ENCODE results near the gene ACTL8. TPM values are rescaled to one million over a fixed set of nuclear protein-coding genes. Genes with fewer than 3 reads are reported as not detected.

Gene ACTL8
- total RNA-seq, 1 donor from 2014 or later: 0.26 TPM

DNA sequence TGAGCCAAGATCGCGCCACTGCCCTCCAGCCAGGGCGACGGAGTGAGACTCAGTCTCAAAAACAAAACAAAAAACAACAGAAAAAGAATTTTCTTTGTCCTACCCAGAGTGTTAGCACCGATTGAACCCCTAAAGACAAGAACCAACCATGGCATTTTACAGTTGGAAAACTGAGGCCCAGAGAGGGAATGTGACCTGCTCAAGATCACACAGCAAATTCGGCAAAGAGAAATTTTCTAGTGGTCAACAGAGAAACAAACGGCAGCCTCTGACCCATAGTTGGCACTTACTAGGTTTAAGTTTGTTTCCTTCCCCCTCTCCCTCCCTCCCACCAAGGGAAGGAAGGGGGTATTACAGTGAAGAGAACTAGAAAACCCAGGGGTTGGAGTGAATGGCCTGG, 20.5 kb upstream of the ACTL8 start:
- Mint-ChIP-seq H3K36me3 (ENCODE audit: low read depth, unreplicated experiment) (no peaks in the 10 kb centered on the region), H3K9me3 (ENCODE audit: unreplicated experiment) (no peaks in the 10 kb centered on the region), H3K4me1 (ENCODE audit: unreplicated experiment) (peaks cover 2% of the 10 kb centered on the region), H3K4me3 (ENCODE audit: unreplicated experiment) (no peak overlapping the region), H3K27me3 (ENCODE audit: unreplicated experiment) (peaks cover 1% of the 10 kb centered on the region), H3K27ac (ENCODE audit: unreplicated experiment) (no peak overlapping the region)
- TF ChIP-seq, protein P1, sequence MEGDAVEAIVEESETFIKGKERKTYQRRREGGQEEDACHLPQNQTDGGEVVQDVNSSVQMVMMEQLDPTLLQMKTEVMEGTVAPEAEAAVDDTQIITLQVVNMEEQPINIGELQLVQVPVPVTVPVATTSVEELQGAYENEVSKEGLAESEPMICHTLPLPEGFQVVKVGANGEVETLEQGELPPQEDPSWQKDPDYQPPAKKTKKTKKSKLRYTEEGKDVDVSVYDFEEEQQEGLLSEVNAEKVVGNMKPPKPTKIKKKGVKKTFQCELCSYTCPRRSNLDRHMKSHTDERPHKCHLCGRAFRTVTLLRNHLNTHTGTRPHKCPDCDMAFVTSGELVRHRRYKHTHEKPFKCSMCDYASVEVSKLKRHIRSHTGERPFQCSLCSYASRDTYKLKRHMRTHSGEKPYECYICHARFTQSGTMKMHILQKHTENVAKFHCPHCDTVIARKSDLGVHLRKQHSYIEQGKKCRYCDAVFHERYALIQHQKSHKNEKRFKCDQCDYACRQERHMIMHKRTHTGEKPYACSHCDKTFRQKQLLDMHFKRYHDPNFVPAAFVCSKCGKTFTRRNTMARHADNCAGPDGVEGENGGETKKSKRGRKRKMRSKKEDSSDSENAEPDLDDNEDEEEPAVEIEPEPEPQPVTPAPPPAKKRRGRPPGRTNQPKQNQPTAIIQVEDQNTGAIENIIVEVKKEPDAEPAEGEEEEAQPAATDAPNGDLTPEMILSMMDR (IDR thresholded peaks at IDR 0.05; ENCODE audit: unreplicated experiment): no peak
- no peak for DNase-seq (ENCODE audit: low spot score)

DNA sequence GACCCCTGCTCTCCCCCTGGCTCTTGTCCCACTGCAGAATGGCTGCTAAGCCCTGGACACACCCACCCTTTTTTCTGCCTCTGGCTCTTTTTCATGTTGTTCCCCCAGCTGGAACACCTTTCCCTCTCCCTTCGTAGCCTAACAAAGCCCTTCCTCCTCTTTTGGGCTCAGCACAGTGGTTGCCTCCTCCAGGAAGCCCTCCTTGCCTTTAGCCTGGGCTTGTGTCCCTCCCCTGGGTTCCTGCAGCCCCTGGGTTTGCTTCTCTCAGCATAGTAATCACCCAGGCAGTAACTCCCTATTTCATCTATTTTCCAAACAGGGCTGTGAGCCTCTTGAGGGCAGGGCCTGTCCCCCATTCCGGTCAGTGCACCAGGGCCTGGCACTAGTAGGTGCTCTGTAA, 19.8 kb upstream of the ACTL8 start:
- no peak for DNase-seq (ENCODE audit: low spot score)
- TF ChIP-seq, protein P1 (IDR thresholded peaks at IDR 0.05; ENCODE audit: unreplicated experiment): no peak
- Mint-ChIP-seq H3K9me3 (ENCODE audit: unreplicated experiment) (no peaks in the 10 kb centered on the region), H3K27ac (ENCODE audit: unreplicated experiment) (no peak overlapping the region), H3K27me3 (ENCODE audit: unreplicated experiment) (peaks cover 1% of the 10 kb centered on the region), H3K4me1 (ENCODE audit: unreplicated experiment) (peaks cover 2% of the 10 kb centered on the region), H3K36me3 (ENCODE audit: low read depth, unreplicated experiment) (no peaks in the 10 kb centered on the region), H3K4me3 (ENCODE audit: unreplicated experiment) (no peak overlapping the region)

DNA sequence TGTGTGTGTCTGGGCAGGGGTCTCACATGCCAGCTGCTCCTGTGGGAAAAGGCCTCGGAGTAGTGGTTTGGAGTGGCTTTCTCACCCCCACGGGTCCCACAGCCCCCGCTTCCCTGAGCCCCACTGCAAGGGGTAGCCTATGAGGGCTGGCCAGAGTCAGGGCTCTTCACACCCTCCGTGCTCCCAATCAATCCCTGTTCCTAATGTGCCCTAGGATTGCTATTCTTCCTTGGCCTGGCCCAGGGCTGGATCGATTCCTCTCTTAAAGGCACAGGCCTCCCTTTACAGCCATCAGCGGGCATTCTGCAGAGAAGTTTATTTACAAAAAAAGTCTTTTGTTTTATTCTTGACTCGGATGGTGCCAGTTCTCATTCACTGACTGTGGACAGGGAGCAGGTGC, 19.3 kb upstream of the ACTL8 start:
- DNase-seq (ENCODE audit: low spot score): no peak
- Mint-ChIP-seq H3K27ac (ENCODE audit: unreplicated experiment) (no peak overlapping the region), H3K36me3 (ENCODE audit: low read depth, unreplicated experiment) (no peaks in the 10 kb centered on the region), H3K4me3 (ENCODE audit: unreplicated experiment) (no peak overlapping the region), H3K27me3 (ENCODE audit: unreplicated experiment) (peaks cover 1% of the 10 kb centered on the region), H3K9me3 (ENCODE audit: unreplicated experiment) (no peaks in the 10 kb centered on the region), H3K4me1 (ENCODE audit: unreplicated experiment) (peaks cover 2% of the 10 kb centered on the region)
- TF ChIP-seq, protein P1 (IDR thresholded peaks at IDR 0.05; ENCODE audit: unreplicated experiment): no peak

DNA sequence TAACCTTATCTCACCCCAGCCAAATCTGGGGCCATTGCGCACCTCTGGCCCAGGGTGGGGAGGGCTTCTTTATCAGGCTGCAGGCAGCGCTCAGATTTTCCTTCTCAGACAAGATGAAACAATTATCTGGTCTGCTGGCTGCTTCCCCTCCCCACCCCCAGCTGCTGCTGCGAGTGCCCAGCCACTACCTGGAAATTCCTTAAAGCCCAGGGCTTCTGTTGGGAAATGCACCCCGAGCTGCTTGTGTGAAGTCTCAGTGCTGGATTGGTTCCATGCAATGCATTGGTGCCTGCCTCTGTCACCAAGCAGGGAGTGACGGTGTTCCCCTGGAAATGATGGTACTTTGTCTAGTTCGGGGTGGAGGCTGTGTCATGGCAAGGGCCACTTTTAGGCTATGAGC, 18.5 kb upstream of the ACTL8 start:
- Mint-ChIP-seq H3K27me3 (ENCODE audit: unreplicated experiment) (peaks cover 1% of the 10 kb centered on the region), H3K4me1 (ENCODE audit: unreplicated experiment) (peaks cover 2% of the 10 kb centered on the region)

DNA sequence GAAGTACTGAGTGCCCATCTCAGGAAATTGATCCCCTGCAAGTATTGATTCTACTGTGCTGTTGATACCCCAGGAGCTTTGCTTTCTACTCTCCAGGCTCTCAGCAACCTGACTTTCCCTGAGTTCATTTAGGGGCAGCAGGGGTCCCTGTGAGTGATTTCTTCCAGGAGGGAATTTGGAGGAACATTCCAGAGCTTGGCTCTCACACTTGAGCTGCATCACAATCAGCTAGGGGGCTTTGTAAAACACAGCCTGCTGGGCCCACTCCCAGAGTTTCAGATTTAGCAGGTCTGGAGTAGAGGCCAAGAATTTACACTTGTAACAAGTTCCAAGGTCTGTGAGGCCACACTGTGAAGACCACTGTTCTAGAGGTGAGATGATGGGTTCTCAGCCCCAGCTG, 16.1 kb upstream of the ACTL8 start:
- H3K36me3 Mint-ChIP-seq (ENCODE audit: low read depth, unreplicated experiment): no peaks in the 10 kb centered on the region
- DNase-seq (ENCODE audit: low spot score): no peak
- H3K9me3 Mint-ChIP-seq (ENCODE audit: unreplicated experiment): no peaks in the 10 kb centered on the region
- H3K27me3 Mint-ChIP-seq (ENCODE audit: unreplicated experiment): peaks cover 1% of the 10 kb centered on the region
- H3K4me3 Mint-ChIP-seq (ENCODE audit: unreplicated experiment): no peak overlapping the region
- TF ChIP-seq, protein P1 (IDR thresholded peaks at IDR 0.05; ENCODE audit: unreplicated experiment): no peak
- no peak overlapping the region for H3K27ac Mint-ChIP-seq (ENCODE audit: unreplicated experiment)
- no peaks in the 10 kb centered on the region for H3K4me1 Mint-ChIP-seq (ENCODE audit: unreplicated experiment)

More for the DNA sequence above, 18.5 kb upstream of the ACTL8 start:
- H3K9me3 Mint-ChIP-seq (ENCODE audit: unreplicated experiment): no peaks in the 10 kb centered on the region
- H3K27ac Mint-ChIP-seq (ENCODE audit: unreplicated experiment): no peak overlapping the region
- DNase-seq (ENCODE audit: low spot score): no peak
- TF ChIP-seq, protein P1 (IDR thresholded peaks at IDR 0.05; ENCODE audit: unreplicated experiment): no peak
- H3K36me3 Mint-ChIP-seq (ENCODE audit: low read depth, unreplicated experiment): no peaks in the 10 kb centered on the region
- H3K4me3 Mint-ChIP-seq (ENCODE audit: unreplicated experiment): no peak overlapping the region
